MM.1S (cell line): ENCODE data around the gene TUBAL3.

Experiments
- DNase-seq: peaks from one replicate; pipeline ENCODE4 v3.0.0-alpha.2; 2015
- H2AFZ ChIP-seq: fragments of 300-600 bp; sonication (generic); 2 replicates; pipeline ENCODE4 v1.6.0; 2016; ENCODE audit warnings: antibody characterized with exemption, low read length
- H3F3A ChIP-seq: fragments of 300-600 bp; sonication (generic); 2 replicates; pipeline ENCODE4 v1.6.1; 2016; ENCODE audit warnings: mild to moderate bottlenecking, antibody characterized with exemption, low read length, moderate library complexity, mixed read lengths; ENCODE audit not compliant: insufficient read depth
- H3K27ac ChIP-seq: fragments of 300-600 bp; sonication (generic); 2 replicates; pipeline ENCODE4 v1.5.1; 2016; ENCODE audit warnings: mild to moderate bottlenecking, low read length
- H3K27me3 ChIP-seq: fragments of 300-600 bp; sonication (generic); replicated peaks from 2 replicates; pipeline ENCODE4 v1.6.0; 2016; ENCODE audit warnings: low read length; ENCODE audit not compliant: insufficient read depth
- H3K36me3 ChIP-seq: fragments of 300-600 bp; sonication (generic); replicated peaks from 2 replicates; pipeline ENCODE4 v1.6.1; 2016; ENCODE audit warnings: mild to moderate bottlenecking, low read length, mixed read lengths; ENCODE audit not compliant: insufficient read depth
- H3K4me1 ChIP-seq: fragments of 300-600 bp; sonication (generic); 2 replicates; pipeline ENCODE4 v1.6.1; 2016; ENCODE audit warnings: low read length, mixed read lengths
- H3K4me2 ChIP-seq: fragments of 300-600 bp; sonication (generic); 2 replicates; pipeline ENCODE4 v1.6.0; 2016; ENCODE audit warnings: low read depth, low read length
- H3K4me3 ChIP-seq: fragments of 300-600 bp; sonication (generic); 2 replicates; pipeline ENCODE4 v1.5.1; 2016; ENCODE audit warnings: low read length, mixed read lengths
- H3K79me2 ChIP-seq: fragments of 300-600 bp; sonication (generic); 2 replicates; pipeline ENCODE4 v1.6.1; 2016; ENCODE audit warnings: mixed run types, low read length, mixed read lengths
- H3K9ac ChIP-seq: fragments of 300-600 bp; sonication (generic); 2 replicates; pipeline ENCODE4 v1.6.1; 2016; ENCODE audit warnings: low read length, mixed read lengths
- H3K9me2 ChIP-seq: fragments of 300-600 bp; sonication (generic); replicated peaks from 2 replicates; pipeline ENCODE4 v1.6.1; 2016; ENCODE audit warnings: mild to moderate bottlenecking, low read length, mixed read lengths; ENCODE audit not compliant: insufficient read depth
- H3K9me3 ChIP-seq: fragments of 300-600 bp; sonication (generic); replicated peaks from 2 replicates; pipeline ENCODE4 v1.6.1; 2016; ENCODE audit warnings: mild to moderate bottlenecking, low read length, mixed read lengths; ENCODE audit not compliant: insufficient read depth
- H4K20me1 ChIP-seq: fragments of 300-600 bp; sonication (generic); 2 replicates; pipeline ENCODE4 v1.6.1; 2016; ENCODE audit warnings: mild to moderate bottlenecking, low read length, moderate library complexity, mixed read lengths; ENCODE audit not compliant: insufficient read depth
- EZH2 ChIP-seq: fragments of 300-600 bp; sonication (generic); optimal IDR thresholded peaks from 2 replicates; pipeline ENCODE3; 2017; ENCODE audit warnings: low read depth, mild to moderate bottlenecking, antibody characterized with exemption, low read length, mixed read lengths
- EZH2phosphoT487 ChIP-seq: fragments of 300-600 bp; sonication (generic); IDR thresholded peaks from 2 replicates; pipeline ENCODE4 v1.6.1; 2018; ENCODE audit warnings: antibody characterized with exemption, low read length
- TF ChIP-seq, protein P1 (sequence below): fragments of 300-600 bp; sonication (generic); IDR thresholded peaks from 2 replicates; pipeline ENCODE4 v1.5.1; 2016; ENCODE audit warnings: antibody characterized with exemption, low read length, mixed read lengths

Gene TUBAL3

GRCh38 chr10:5449823-5450222 lies 45.2 kb upstream of the TUBAL3 start:
- H3K9ac ChIP-seq = no peak overlapping the region
- H3K4me1 ChIP-seq = peaks cover 16% of the 10 kb centered on the region
- peaks cover 29% of the 10 kb centered on the region for H3F3A ChIP-seq
- peaks cover 63% of the 10 kb centered on the region for H3K79me2 ChIP-seq
- no peak for DNase-seq
- H3K27ac ChIP-seq = no peak overlapping the region
- H3K36me3 ChIP-seq = peaks cover 22% of the 10 kb centered on the region
- H4K20me1 ChIP-seq = no peaks in the 10 kb centered on the region; the same call in 1 of the 2 replicates
- H2AFZ ChIP-seq = no peak overlapping the region
- H3K4me2 ChIP-seq = no peak overlapping the region
- H3K9me2 ChIP-seq = no peaks in the 10 kb centered on the region
- TF ChIP-seq EZH2 (no peak), EZH2phosphoT487 (no peak)
- TF ChIP-seq, protein P1, sequence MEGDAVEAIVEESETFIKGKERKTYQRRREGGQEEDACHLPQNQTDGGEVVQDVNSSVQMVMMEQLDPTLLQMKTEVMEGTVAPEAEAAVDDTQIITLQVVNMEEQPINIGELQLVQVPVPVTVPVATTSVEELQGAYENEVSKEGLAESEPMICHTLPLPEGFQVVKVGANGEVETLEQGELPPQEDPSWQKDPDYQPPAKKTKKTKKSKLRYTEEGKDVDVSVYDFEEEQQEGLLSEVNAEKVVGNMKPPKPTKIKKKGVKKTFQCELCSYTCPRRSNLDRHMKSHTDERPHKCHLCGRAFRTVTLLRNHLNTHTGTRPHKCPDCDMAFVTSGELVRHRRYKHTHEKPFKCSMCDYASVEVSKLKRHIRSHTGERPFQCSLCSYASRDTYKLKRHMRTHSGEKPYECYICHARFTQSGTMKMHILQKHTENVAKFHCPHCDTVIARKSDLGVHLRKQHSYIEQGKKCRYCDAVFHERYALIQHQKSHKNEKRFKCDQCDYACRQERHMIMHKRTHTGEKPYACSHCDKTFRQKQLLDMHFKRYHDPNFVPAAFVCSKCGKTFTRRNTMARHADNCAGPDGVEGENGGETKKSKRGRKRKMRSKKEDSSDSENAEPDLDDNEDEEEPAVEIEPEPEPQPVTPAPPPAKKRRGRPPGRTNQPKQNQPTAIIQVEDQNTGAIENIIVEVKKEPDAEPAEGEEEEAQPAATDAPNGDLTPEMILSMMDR = no peak
- no peaks in the 10 kb centered on the region for H3K27me3 ChIP-seq
- H3K9me3 ChIP-seq = no peaks in the 10 kb centered on the region
- no peak overlapping the region for H3K4me3 ChIP-seq

GRCh38 chr10:5449227-5449626 lies 44.6 kb upstream of the TUBAL3 start:
- Histone ChIP-seq H3F3A (peaks cover 29% of the 10 kb centered on the region), H3K27ac (no peak overlapping the region), H3K4me1 (peaks cover 16% of the 10 kb centered on the region), H3K36me3 (peaks cover 16% of the 10 kb centered on the region), H3K9me3 (no peaks in the 10 kb centered on the region), H4K20me1 (no peaks in the 10 kb centered on the region; the same call in 1 of the 2 replicates), H3K9ac (no peak overlapping the region), H3K27me3 (no peaks in the 10 kb centered on the region), H3K79me2 (peaks cover 68% of the 10 kb centered on the region), H3K9me2 (no peaks in the 10 kb centered on the region), H3K4me3 (no peak overlapping the region), H2AFZ (no peak overlapping the region), H3K4me2 (peak overlapping the region; percentile 79)
- no peak for TF ChIP-seq EZH2
- no peak for TF ChIP-seq EZH2phosphoT487
- TF ChIP-seq, protein P1 = no peak
- no peak for DNase-seq

DNA sequence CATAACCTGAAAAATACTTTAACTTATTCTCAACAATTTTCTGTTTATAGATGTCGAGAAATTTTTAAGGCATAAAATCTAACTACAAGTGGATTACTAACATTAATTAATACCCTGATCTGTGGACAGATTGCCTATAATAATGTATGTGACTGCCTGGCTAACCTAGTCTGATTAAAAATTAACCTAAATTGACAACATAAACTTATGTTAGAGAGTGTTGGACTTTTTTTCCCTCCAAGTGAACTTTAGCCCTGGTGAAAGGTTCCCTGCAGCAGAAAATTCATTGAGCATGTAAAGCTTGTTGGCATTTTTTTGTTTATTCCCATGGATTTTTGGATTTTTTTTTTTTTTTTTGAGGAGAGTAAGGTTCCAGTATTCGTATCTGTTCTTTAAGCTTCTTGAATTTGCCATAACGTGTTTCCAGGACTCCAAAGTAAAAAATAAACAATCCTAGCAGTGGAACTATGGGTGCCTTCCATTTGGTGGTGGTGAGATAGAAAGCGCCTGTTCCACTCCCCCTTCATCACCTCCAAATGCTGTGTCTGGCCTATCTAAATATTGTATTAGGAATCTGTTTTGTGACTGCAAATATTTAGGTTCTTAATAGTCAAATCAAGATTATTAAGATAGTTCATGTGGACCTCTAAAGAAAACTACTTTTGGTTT lies 43.8 kb upstream of the TUBAL3 start:
- Histone ChIP-seq H3K27ac (peak overlapping the region; percentile 62; the same call in 1 of the 2 replicates), H4K20me1 (no peaks in the 10 kb centered on the region; the same call in 1 of the 2 replicates), H3K36me3 (peaks cover 9% of the 10 kb centered on the region), H3K79me2 (peaks cover 73% of the 10 kb centered on the region), H3K27me3 (no peaks in the 10 kb centered on the region), H3K9ac (peak overlapping the region; percentile 69; the same call in 1 of the 2 replicates), H3K4me3 (peak overlapping the region; percentile 78), H3K4me2 (peak overlapping the region; percentile 79), H3K9me2 (no peaks in the 10 kb centered on the region), H3K9me3 (no peaks in the 10 kb centered on the region), H3K4me1 (peaks cover 23% of the 10 kb centered on the region), H2AFZ (no peak overlapping the region), H3F3A (peaks cover 31% of the 10 kb centered on the region)
- DNase-seq = no peak
- TF ChIP-seq EZH2 (no peak), EZH2phosphoT487 (no peak)
- TF ChIP-seq, protein P1 = no peak
